Measurements from ENCODE around the gene SDK1.

Gene SDK1

GRCh38 chr7:3464900-3465622 is 164.0 kb downstream of the SDK1 start:
- DNase-seq (ENCODE audit: low spot score) = no peak

GRCh38 chr7:3466261-3466660 is 165.2 kb downstream of the SDK1 start:
- no peak for DNase-seq (ENCODE audit: low spot score)

- no peak for DNase-seq (ENCODE audit: low spot score)
Measured at GRCh38 chr7:3469641-3470040, 168.6 kb downstream of the SDK1 start.

GRCh38 chr7:3480197-3480596 is 179.1 kb downstream of the SDK1 start:
- no peak for DNase-seq (ENCODE audit: low spot score)

- no peak for DNase-seq (ENCODE audit: low spot score)
Measured at GRCh38 chr7:3481435-3481834, 180.4 kb downstream of the SDK1 start.

- no peak for DNase-seq (ENCODE audit: low spot score)
Measured at GRCh38 chr7:3482147-3482921, 181.3 kb downstream of the SDK1 start.

GRCh38 chr7:3486841-3487240 is 185.8 kb downstream of the SDK1 start:
- no peak for DNase-seq (ENCODE audit: low spot score)

GRCh38 chr7:3488829-3489228 is 187.8 kb downstream of the SDK1 start:
- no peak for DNase-seq (ENCODE audit: low spot score)

GRCh38 chr7:3493499-3493898 is 192.4 kb downstream of the SDK1 start:
- no peak for DNase-seq (ENCODE audit: low spot score)

GRCh38 chr7:3494947-3495346 is 193.9 kb downstream of the SDK1 start:
- DNase-seq (ENCODE audit: low spot score) = no peak

GRCh38 chr7:3495530-3495929 is 194.5 kb downstream of the SDK1 start:
- no peak for DNase-seq (ENCODE audit: low spot score)

- DNase-seq (ENCODE audit: low spot score) = no peak
Measured at GRCh38 chr7:3495954-3496353, 194.9 kb downstream of the SDK1 start.

GRCh38 chr7:3497796-3498195 is 196.7 kb downstream of the SDK1 start:
- DNase-seq (ENCODE audit: low spot score) = no peak

- DNase-seq (ENCODE audit: low spot score) = no peak
Measured at GRCh38 chr7:3501671-3502070, 200.6 kb downstream of the SDK1 start.

- no peak for DNase-seq (ENCODE audit: low spot score)
Measured at GRCh38 chr7:3504384-3504783, 203.3 kb downstream of the SDK1 start.

GRCh38 chr7:3510101-3511020 is 209.3 kb downstream of the SDK1 start:
- DNase-seq (ENCODE audit: low spot score) = no peak

- DNase-seq (ENCODE audit: low spot score) = no peak
Measured at GRCh38 chr7:3517344-3517743, 216.3 kb downstream of the SDK1 start.

- no peak for DNase-seq (ENCODE audit: low spot score)
Measured at GRCh38 chr7:3518546-3518945, 217.5 kb downstream of the SDK1 start.

- DNase-seq (ENCODE audit: low spot score) = no peak
Measured at GRCh38 chr7:3520206-3520605, 219.2 kb downstream of the SDK1 start.

GRCh38 chr7:3527496-3528124 is 226.6 kb downstream of the SDK1 start:
- DNase-seq (ENCODE audit: low spot score) = no peak

- no peak for DNase-seq (ENCODE audit: low spot score)
Measured at GRCh38 chr7:3533040-3533439, 232.0 kb downstream of the SDK1 start.

Data from germinal center (tissue), 1 donor.